Lower lobe of right lung (tissue), 2 donors: ENCODE measurements around the gene SLFN12. TPM values are rescaled to one million over a fixed set of nuclear protein-coding genes. Genes with fewer than 3 reads are reported as not detected.
"Not testable (repeated sequence)": the region's sequence is repeated elsewhere in the genome, so short reads cannot be mapped to it uniquely, and the experiment has no call there.

Experiments used
- ATAC-seq, 2 donors: fragments of 200-7000 bp; cut with Tn5 transposase; one replicate each; pipeline ENCODE4 v1.9.1; 2020 to 2022; ENCODE audit warnings: mild to moderate bottlenecking in 2 of 2, moderate library complexity in 2 of 2
- DNase-seq: peaks from one replicate; pipeline ENCODE4 v3.0.0-alpha.2; 2020
- H3K27ac ChIP-seq: fragments of 200-600 bp; one replicate; pipeline ENCODE4 v1.8.0; 2022
- H3K27me3 ChIP-seq: fragments of 200-600 bp; one replicate; pipeline ENCODE4 v1.8.0; 2022; ENCODE audit warnings: low read depth
- H3K36me3 ChIP-seq: fragments of 200-600 bp; one replicate; pipeline ENCODE4 v1.8.0; 2022; ENCODE audit warnings: mild to moderate bottlenecking
- H3K4me1 ChIP-seq: fragments of 200-600 bp; one replicate; pipeline ENCODE4 v1.8.0; 2022
- H3K4me3 ChIP-seq: fragments of 200-600 bp; one replicate; pipeline ENCODE4 v1.8.0; 2022; ENCODE audit warnings: mild to moderate bottlenecking
- H3K9me3 ChIP-seq: fragments of 200-600 bp; one replicate; pipeline ENCODE4 v1.8.0; 2022
- CTCF ChIP-seq: fragments of 200-600 bp; IDR thresholded peaks from one replicate; pipeline ENCODE4 v1.8.0; 2022; ENCODE audit warnings: antibody characterized with exemption, mild to moderate bottlenecking
- intact Hi-C: fragments of 100-400 bp; cut with DNase I; formaldehyde crosslinking; loops from one replicate; pipeline ENCODE4 v1.11.0; 2022
- total RNA-seq: library from RNA; stranded (reverse); fragmentation: NEBNext Ultra II Directional; extraction: Animal tissue kit (Norgen Biotek cat#: 25700); gene quantifications from one replicate; pipeline ENCODE4 v1.2.1, GENCODE V29; 2021
- donor health status: DM: no; HTN: yes; CAD: no; lungs with severe emphysema.

Gene SLFN12
- total RNA-seq, 1 donor from 2014 or later, result 16.7 TPM

- H3K36me3 ChIP-seq, result peaks cover 25% of the 10 kb centered on the region
- no peak overlapping the region for H3K4me3 ChIP-seq
- ATAC-seq (no peak), DNase-seq (no peak)
- H3K4me1 ChIP-seq, result no peaks in the 10 kb centered on the region
- no peaks in the 10 kb centered on the region for H3K27me3 ChIP-seq
- TF ChIP-seq CTCF, result no peak
- H3K9me3 ChIP-seq, result no peaks in the 10 kb centered on the region
- no peak overlapping the region for H3K27ac ChIP-seq
- intact Hi-C loops, result no loop called here
Observed at GRCh38 chr17:35406568-35406967, 25.7 kb downstream of the SLFN12 start.

- no peak overlapping the region for H3K4me3 ChIP-seq
- peaks cover 3% of the 10 kb centered on the region for H3K36me3 ChIP-seq
- no peak for TF ChIP-seq CTCF
- H3K4me1 ChIP-seq, result no peaks in the 10 kb centered on the region
- H3K27me3 ChIP-seq, result no peaks in the 10 kb centered on the region
- ATAC-seq (no peak), DNase-seq (no peak)
- H3K27ac ChIP-seq, result no peak overlapping the region
- H3K9me3 ChIP-seq, result no peaks in the 10 kb centered on the region
- intact Hi-C loops, result no loop called here
Observed at GRCh38 chr17:35404360-35404759, 27.9 kb downstream of the SLFN12 start.

- H3K36me3 ChIP-seq, H3K27ac ChIP-seq, H3K27me3 ChIP-seq, DNase-seq, H3K4me1 ChIP-seq, H3K4me3 ChIP-seq, ATAC-seq, H3K9me3 ChIP-seq, intact Hi-C loops: not testable (repeated sequence)
Observed at GRCh38 chr17:35393783-35394182, 38.5 kb downstream of the SLFN12 start.

- H3K27ac ChIP-seq, result no peak overlapping the region
- H3K27me3 ChIP-seq, result no peaks in the 10 kb centered on the region
- TF ChIP-seq CTCF, result no peak
- H3K4me1 ChIP-seq, result no peaks in the 10 kb centered on the region
- no peak for DNase-seq
- ATAC-seq, result peak in 1 of 2 donors; percentile 62
- H3K4me3 ChIP-seq, result no peak overlapping the region
- no peaks in the 10 kb centered on the region for H3K36me3 ChIP-seq
- intact Hi-C loops, result no loop called here
- H3K9me3 ChIP-seq, result no peaks in the 10 kb centered on the region
Observed at GRCh38 chr17:35390663-35391062, 41.6 kb downstream of the SLFN12 start.

GRCh38 chr17:35390156-35390555 is 42.1 kb downstream of the SLFN12 start:
- Histone ChIP-seq H3K36me3 (no peaks in the 10 kb centered on the region), H3K4me3 (no peak overlapping the region), H3K27me3 (no peaks in the 10 kb centered on the region), H3K4me1 (no peaks in the 10 kb centered on the region), H3K27ac (no peak overlapping the region), H3K9me3 (no peaks in the 10 kb centered on the region)
- DNase-seq (no peak), ATAC-seq (no peak)
- no peak for TF ChIP-seq CTCF
- intact Hi-C loops, result no loop called here

- intact Hi-C loops, result no loop called here
- Histone ChIP-seq H3K4me1 (no peaks in the 10 kb centered on the region), H3K27ac (no peak overlapping the region), H3K4me3 (no peak overlapping the region), H3K9me3 (no peaks in the 10 kb centered on the region), H3K36me3 (no peaks in the 10 kb centered on the region), H3K27me3 (no peaks in the 10 kb centered on the region)
- TF ChIP-seq CTCF, result no peak
- no peak for DNase-seq
- ATAC-seq, result no peak
Observed at GRCh38 chr17:35387496-35387895, 44.8 kb downstream of the SLFN12 start.
